GM23338 (cell line): ENCODE data around the gene LRRC73. TPM values are rescaled to one million over a fixed set of nuclear protein-coding genes. Genes with fewer than 3 reads are reported as not detected.

Source experiments
- ATAC-seq: fragments of 200-7000 bp; cut with Tn5 transposase; 3 replicates; pipeline ENCODE4 v1.9.1; 2020
- DNase-seq: peaks from one replicate; pipeline ENCODE4 v3.0.0-alpha.2; 2015; ENCODE audit warnings: low spot score
- H2AFZ ChIP-seq: fragments of 200-600 bp; sonication (generic); 2 replicates; pipeline ENCODE4 v1.8.0; 2016; ENCODE audit warnings: antibody characterized with exemption, mild to moderate bottlenecking, moderate library complexity
- H3F3A ChIP-seq: fragments of 200-600 bp; sonication (generic); replicated peaks from 2 replicates; pipeline ENCODE4 v1.8.0; 2017; ENCODE audit warnings: antibody characterized with exemption, mixed run types, low read depth
- H3K27ac ChIP-seq: fragments of 200-600 bp; sonication (generic); 2 replicates; pipeline ENCODE4 v1.6.1; 2016; ENCODE audit warnings: low read depth
- H3K27me3 ChIP-seq: fragments of 200-600 bp; sonication (generic); 2 replicates; pipeline ENCODE4 v1.8.0; 2016; ENCODE audit warnings: mild to moderate bottlenecking, mixed run types, moderate library complexity; ENCODE audit not compliant: insufficient read depth
- H3K36me3 ChIP-seq: fragments of 200-600 bp; sonication (generic); 2 replicates; pipeline ENCODE4 v1.8.0; 2016; ENCODE audit warnings: mild to moderate bottlenecking; ENCODE audit not compliant: insufficient read depth
- H3K4me1 ChIP-seq: fragments of 200-600 bp; sonication (generic); 2 replicates; pipeline ENCODE4 v1.8.0; 2016; ENCODE audit warnings: mild to moderate bottlenecking, moderate library complexity; ENCODE audit not compliant: insufficient read depth
- H3K4me2 ChIP-seq: fragments of 200-600 bp; sonication (generic); 2 replicates; pipeline ENCODE4 v1.7.1; 2017; ENCODE audit warnings: mixed run types
- H3K4me3 ChIP-seq: fragments of 200-600 bp; sonication (generic); 2 replicates; pipeline ENCODE4 v1.6.1; 2016; ENCODE audit warnings: mixed run types
- H3K79me2 ChIP-seq: fragments of 200-600 bp; sonication (generic); replicated peaks from 2 replicates; pipeline ENCODE4 v1.8.0; 2017; ENCODE audit warnings: mild to moderate bottlenecking; ENCODE audit not compliant: insufficient read depth
- H3K9me2 ChIP-seq: fragments of 200-600 bp; sonication (generic); 2 replicates; pipeline ENCODE4 v1.8.0; 2017; ENCODE audit not compliant: insufficient read depth
- H4K20me1 ChIP-seq: fragments of 200-600 bp; sonication (generic); replicated peaks from 2 replicates; pipeline ENCODE4 v1.8.0; 2017; ENCODE audit warnings: mild to moderate bottlenecking; ENCODE audit not compliant: insufficient read depth
- H3K27ac Mint-ChIP-seq: 2 replicates; pipeline ENCODE4 v1.8.0; 2020; ENCODE audit warnings: inconsistent platforms, mild to moderate bottlenecking, moderate library complexity, mixed read lengths
- H3K27me3 Mint-ChIP-seq: 3 replicates; pipeline ENCODE4 v1.8.0; 2022; ENCODE audit warnings: low read depth, mild to moderate bottlenecking, moderate library complexity, mixed read lengths, inconsistent platforms; ENCODE audit not compliant: insufficient read depth, poor library complexity
- H3K36me3 Mint-ChIP-seq: 3 replicates; pipeline ENCODE4 v1.8.0; 2021; ENCODE audit warnings: low read depth, mild to moderate bottlenecking, inconsistent platforms, moderate library complexity, mixed read lengths
- H3K4me1 Mint-ChIP-seq: 3 replicates; pipeline ENCODE4 v1.8.0; 2020; ENCODE audit warnings: mild to moderate bottlenecking, inconsistent platforms, mixed read lengths
- H3K4me3 Mint-ChIP-seq: 3 replicates; pipeline ENCODE4 v1.8.0; 2021; ENCODE audit warnings: moderate library complexity, mild to moderate bottlenecking, inconsistent platforms, mixed read lengths
- H3K9me3 Mint-ChIP-seq: 3 replicates; pipeline ENCODE4 v1.8.0; 2020; ENCODE audit warnings: moderate library complexity, mild to moderate bottlenecking, inconsistent platforms, mixed read lengths
- CREB1 ChIP-seq: fragments of 250-450 bp; sonication (Bioruptor Pico); IDR thresholded peaks from 2 replicates; pipeline ENCODE4 v1.5.0; 2020; ENCODE audit warnings: low read depth, mild to moderate bottlenecking, moderate library complexity
- EZH2 ChIP-seq: fragments of 200-600 bp; sonication (generic); IDR thresholded peaks from one replicate; pipeline ENCODE4 v1.8.0; 2017; ENCODE audit warnings: antibody characterized with exemption, mild to moderate bottlenecking, low read depth; ENCODE audit not compliant: unreplicated experiment
- EZH2phosphoT487 ChIP-seq: fragments of 200-600 bp; sonication (generic); IDR thresholded peaks from one replicate; pipeline ENCODE4 v1.8.1; 2018; ENCODE audit warnings: antibody characterized with exemption; ENCODE audit not compliant: unreplicated experiment
- JUNB ChIP-seq: IDR thresholded peaks from one replicate; pipeline ENCODE4 v1.6.1; 2016; ENCODE audit warnings: antibody characterized with exemption; ENCODE audit not compliant: unreplicated experiment
- NANOG ChIP-seq: IDR thresholded peaks from 2 replicates; pipeline ENCODE4 v1.6.1; 2016; ENCODE audit warnings: antibody characterized with exemption, borderline replicate concordance
- POLR2AphosphoS5 ChIP-seq: IDR thresholded peaks from 2 replicates; pipeline ENCODE4 v1.6.1; 2016; ENCODE audit warnings: antibody characterized with exemption, low read depth
- STAT1 ChIP-seq: IDR thresholded peaks from one replicate; pipeline ENCODE4 v1.6.1; 2016; ENCODE audit warnings: antibody characterized with exemption; ENCODE audit not compliant: unreplicated experiment
- ZNF114 ChIP-seq: fragments of 250-450 bp; sonication (Bioruptor Pico); IDR thresholded peaks from 2 replicates; pipeline ENCODE4 v1.5.0; 2020; ENCODE audit warnings: mild to moderate bottlenecking, moderate library complexity
- ZNF331 ChIP-seq: fragments of 250-450 bp; sonication (Bioruptor Pico); IDR thresholded peaks from 2 replicates; pipeline ENCODE4 v1.5.0; 2020; ENCODE audit warnings: low read depth, mild to moderate bottlenecking, moderate library complexity
- polyA plus RNA-seq: library from polyadenylated mRNA; unstranded; fragments of >200 nt; fragmentation: Nextera tagmentation; extraction: Ambion mirVana; gene quantifications from 2 replicates; pipeline ENCODE4 v1.2.1, GENCODE V29; 2016
- total RNA-seq: library from RNA; depleted of rRNA; stranded (reverse); fragments of >200 nt; shearing (Covaris generic); gene quantifications from 2 replicates; pipeline ENCODE4 v1.2.3, GENCODE V29; 2014
- TF ChIP-seq, protein P1 (sequence below): IDR thresholded peaks from one replicate; pipeline ENCODE4 v1.6.1; 2018; ENCODE audit warnings: antibody characterized with exemption; ENCODE audit not compliant: unreplicated experiment
- TF ChIP-seq, protein P2 (sequence below): IDR thresholded peaks from 2 replicates; pipeline ENCODE4 v1.6.1; 2016; ENCODE audit warnings: antibody characterized with exemption
- TF ChIP-seq, protein P3 (sequence below): fragments of 250-450 bp; sonication (Bioruptor Pico); IDR thresholded peaks from 2 replicates; pipeline ENCODE4 v1.5.0; 2020; ENCODE audit warnings: mild to moderate bottlenecking, moderate library complexity
- TF ChIP-seq, protein P4 (sequence below), 2 experiments: fragments of 200-600 bp in 1 of 2; sonication (generic) in 1 of 2; conservative IDR thresholded peaks; 2 replicates each; pipeline versions ENCODE4 v1.5.1 to v1.6.1; 2016 to 2017; ENCODE audit warnings: antibody characterized with exemption in 2 of 2, low read depth in 2 of 2, mild to moderate bottlenecking in 2 of 2, moderate library complexity in 1 of 2

Gene LRRC73
- total and polyA plus RNA-seq, 2 experiments from 2014 or later = 0.26 to 0.59 TPM

DNA sequence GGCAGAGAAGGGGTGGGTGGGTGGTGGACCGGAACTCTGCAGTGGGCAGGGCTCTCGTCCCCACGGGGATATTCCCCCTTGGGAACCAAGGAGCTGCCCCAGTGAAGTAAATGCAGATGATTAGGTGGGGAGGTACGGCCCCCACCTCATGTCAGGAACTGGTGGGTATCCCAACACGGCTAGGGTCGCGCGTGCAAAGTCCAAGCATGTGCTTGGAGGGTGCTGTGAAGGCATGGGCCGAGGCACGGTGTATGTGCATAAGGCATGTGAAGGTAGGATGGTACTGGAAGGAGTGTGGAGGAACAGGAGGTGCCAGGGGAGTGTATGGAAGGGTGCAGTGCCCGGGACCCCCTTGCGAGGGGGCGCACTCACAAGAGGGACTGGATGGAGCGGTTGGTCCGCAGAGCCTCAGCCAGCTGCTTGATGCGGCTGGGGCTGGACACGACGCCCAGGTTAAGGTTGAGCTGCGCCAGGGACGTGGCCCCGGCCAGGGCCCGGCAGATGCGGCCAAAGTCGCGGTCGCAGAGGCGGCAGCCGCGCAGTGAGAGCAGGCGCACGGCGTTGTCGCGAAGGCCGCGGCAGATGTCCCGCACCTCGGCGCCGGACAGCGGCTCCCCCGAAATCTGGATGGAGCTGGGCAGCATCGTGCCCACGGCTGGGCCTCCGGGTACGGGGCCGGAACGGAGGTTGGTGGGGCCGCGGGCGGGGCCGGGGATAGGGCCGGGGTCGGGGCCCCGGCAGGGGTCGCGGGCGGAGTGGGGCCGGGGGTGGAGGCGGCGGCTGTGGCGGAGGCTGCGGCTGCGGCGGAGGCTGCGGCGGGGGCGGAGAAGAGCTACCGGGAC, 783 bp downstream of the LRRC73 start:
- Histone ChIP-seq H3K4me2 (peak overlapping the region; percentile 95), H2AFZ (peak overlapping the region; percentile 76), H3K4me1 (peaks cover 12% of the 10 kb centered on the region; the same call in 1 of the 2 replicates), H3K36me3 (peaks cover 14% of the 10 kb centered on the region), H4K20me1 (no peaks in the 10 kb centered on the region), H3F3A (peaks cover 22% of the 10 kb centered on the region), H3K27ac (no peak overlapping the region), H3K27me3 (peaks cover 26% of the 10 kb centered on the region), H3K79me2 (peaks cover 3% of the 10 kb centered on the region; the same call in 1 of the 2 replicates), H3K4me3 (peak overlapping the region; percentile 81), H3K9me2 (no peaks in the 10 kb centered on the region)
- Mint-ChIP-seq H3K36me3 (peaks cover 36% of the 10 kb centered on the region), H3K27me3 (peaks cover 39% of the 10 kb centered on the region), H3K27ac (no peak overlapping the region), H3K4me3 (peak overlapping the region; percentile 79), H3K9me3 (peaks cover 3% of the 10 kb centered on the region; the same call in 2 of the 3 replicates), H3K4me1 (peaks cover 34% of the 10 kb centered on the region)
- ATAC-seq (peak; percentile 4), DNase-seq (peak; percentile 48)
- TF ChIP-seq ZNF331 (CRISPR knock-in tag) = no peak
- TF ChIP-seq, protein P1, sequence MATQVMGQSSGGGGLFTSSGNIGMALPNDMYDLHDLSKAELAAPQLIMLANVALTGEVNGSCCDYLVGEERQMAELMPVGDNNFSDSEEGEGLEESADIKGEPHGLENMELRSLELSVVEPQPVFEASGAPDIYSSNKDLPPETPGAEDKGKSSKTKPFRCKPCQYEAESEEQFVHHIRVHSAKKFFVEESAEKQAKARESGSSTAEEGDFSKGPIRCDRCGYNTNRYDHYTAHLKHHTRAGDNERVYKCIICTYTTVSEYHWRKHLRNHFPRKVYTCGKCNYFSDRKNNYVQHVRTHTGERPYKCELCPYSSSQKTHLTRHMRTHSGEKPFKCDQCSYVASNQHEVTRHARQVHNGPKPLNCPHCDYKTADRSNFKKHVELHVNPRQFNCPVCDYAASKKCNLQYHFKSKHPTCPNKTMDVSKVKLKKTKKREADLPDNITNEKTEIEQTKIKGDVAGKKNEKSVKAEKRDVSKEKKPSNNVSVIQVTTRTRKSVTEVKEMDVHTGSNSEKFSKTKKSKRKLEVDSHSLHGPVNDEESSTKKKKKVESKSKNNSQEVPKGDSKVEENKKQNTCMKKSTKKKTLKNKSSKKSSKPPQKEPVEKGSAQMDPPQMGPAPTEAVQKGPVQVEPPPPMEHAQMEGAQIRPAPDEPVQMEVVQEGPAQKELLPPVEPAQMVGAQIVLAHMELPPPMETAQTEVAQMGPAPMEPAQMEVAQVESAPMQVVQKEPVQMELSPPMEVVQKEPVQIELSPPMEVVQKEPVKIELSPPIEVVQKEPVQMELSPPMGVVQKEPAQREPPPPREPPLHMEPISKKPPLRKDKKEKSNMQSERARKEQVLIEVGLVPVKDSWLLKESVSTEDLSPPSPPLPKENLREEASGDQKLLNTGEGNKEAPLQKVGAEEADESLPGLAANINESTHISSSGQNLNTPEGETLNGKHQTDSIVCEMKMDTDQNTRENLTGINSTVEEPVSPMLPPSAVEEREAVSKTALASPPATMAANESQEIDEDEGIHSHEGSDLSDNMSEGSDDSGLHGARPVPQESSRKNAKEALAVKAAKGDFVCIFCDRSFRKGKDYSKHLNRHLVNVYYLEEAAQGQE = peak; percentile 2
- no peak for TF ChIP-seq EZH2phosphoT487
- TF ChIP-seq, protein P2, sequence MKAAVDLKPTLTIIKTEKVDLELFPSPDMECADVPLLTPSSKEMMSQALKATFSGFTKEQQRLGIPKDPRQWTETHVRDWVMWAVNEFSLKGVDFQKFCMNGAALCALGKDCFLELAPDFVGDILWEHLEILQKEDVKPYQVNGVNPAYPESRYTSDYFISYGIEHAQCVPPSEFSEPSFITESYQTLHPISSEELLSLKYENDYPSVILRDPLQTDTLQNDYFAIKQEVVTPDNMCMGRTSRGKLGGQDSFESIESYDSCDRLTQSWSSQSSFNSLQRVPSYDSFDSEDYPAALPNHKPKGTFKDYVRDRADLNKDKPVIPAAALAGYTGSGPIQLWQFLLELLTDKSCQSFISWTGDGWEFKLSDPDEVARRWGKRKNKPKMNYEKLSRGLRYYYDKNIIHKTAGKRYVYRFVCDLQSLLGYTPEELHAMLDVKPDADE = no peak
- TF ChIP-seq ZNF114 (CRISPR knock-in tag) = no peak
- TF ChIP-seq CREB1 (CRISPR knock-in tag) = no peak
- no peak for TF ChIP-seq NANOG
- TF ChIP-seq JUNB = no peak
- no peak for TF ChIP-seq EZH2
- TF ChIP-seq STAT1 = no peak
- no peak for TF ChIP-seq POLR2AphosphoS5
- TF ChIP-seq, protein P3, sequence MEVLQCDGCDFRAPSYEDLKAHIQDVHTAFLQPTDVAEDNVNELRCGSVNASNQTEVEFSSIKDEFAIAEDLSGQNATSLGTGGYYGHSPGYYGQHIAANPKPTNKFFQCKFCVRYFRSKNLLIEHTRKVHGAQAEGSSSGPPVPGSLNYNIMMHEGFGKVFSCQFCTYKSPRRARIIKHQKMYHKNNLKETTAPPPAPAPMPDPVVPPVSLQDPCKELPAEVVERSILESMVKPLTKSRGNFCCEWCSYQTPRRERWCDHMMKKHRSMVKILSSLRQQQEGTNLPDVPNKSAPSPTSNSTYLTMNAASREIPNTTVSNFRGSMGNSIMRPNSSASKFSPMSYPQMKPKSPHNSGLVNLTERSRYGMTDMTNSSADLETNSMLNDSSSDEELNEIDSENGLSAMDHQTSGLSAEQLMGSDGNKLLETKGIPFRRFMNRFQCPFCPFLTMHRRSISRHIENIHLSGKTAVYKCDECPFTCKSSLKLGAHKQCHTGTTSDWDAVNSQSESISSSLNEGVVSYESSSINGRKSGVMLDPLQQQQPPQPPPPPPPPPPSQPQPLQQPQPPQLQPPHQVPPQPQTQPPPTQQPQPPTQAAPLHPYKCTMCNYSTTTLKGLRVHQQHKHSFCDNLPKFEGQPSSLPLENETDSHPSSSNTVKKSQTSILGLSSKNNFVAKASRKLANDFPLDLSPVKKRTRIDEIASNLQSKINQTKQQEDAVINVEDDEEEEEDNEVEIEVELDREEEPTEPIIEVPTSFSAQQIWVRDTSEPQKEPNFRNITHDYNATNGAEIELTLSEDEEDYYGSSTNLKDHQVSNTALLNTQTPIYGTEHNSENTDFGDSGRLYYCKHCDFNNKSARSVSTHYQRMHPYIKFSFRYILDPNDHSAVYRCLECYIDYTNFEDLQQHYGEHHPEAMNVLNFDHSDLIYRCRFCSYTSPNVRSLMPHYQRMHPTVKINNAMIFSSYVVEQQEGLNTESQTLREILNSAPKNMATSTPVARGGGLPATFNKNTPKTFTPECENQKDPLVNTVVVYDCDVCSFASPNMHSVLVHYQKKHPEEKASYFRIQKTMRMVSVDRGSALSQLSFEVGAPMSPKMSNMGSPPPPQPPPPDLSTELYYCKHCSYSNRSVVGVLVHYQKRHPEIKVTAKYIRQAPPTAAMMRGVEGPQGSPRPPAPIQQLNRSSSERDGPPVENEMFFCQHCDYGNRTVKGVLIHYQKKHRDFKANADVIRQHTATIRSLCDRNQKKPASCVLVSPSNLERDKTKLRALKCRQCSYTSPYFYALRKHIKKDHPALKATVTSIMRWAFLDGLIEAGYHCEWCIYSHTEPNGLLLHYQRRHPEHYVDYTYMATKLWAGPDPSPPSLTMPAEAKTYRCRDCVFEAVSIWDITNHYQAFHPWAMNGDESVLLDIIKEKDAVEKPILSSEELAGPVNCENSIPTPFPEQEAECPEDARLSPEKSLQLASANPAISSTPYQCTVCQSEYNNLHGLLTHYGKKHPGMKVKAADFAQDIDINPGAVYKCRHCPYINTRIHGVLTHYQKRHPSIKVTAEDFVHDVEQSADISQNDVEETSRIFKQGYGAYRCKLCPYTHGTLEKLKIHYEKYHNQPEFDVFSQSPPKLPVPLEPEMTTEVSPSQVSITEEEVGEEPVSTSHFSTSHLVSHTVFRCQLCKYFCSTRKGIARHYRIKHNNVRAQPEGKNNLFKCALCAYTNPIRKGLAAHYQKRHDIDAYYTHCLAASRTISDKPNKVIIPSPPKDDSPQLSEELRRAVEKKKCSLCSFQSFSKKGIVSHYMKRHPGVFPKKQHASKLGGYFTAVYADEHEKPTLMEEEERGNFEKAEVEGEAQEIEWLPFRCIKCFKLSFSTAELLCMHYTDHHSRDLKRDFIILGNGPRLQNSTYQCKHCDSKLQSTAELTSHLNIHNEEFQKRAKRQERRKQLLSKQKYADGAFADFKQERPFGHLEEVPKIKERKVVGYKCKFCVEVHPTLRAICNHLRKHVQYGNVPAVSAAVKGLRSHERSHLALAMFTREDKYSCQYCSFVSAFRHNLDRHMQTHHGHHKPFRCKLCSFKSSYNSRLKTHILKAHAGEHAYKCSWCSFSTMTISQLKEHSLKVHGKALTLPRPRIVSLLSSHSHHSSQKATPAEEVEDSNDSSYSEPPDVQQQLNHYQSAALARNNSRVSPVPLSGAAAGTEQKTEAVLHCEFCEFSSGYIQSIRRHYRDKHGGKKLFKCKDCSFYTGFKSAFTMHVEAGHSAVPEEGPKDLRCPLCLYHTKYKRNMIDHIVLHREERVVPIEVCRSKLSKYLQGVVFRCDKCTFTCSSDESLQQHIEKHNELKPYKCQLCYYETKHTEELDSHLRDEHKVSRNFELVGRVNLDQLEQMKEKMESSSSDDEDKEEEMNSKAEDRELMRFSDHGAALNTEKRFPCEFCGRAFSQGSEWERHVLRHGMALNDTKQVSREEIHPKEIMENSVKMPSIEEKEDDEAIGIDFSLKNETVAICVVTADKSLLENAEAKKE (CRISPR knock-in tag) = no peak
- TF ChIP-seq, protein P4, sequence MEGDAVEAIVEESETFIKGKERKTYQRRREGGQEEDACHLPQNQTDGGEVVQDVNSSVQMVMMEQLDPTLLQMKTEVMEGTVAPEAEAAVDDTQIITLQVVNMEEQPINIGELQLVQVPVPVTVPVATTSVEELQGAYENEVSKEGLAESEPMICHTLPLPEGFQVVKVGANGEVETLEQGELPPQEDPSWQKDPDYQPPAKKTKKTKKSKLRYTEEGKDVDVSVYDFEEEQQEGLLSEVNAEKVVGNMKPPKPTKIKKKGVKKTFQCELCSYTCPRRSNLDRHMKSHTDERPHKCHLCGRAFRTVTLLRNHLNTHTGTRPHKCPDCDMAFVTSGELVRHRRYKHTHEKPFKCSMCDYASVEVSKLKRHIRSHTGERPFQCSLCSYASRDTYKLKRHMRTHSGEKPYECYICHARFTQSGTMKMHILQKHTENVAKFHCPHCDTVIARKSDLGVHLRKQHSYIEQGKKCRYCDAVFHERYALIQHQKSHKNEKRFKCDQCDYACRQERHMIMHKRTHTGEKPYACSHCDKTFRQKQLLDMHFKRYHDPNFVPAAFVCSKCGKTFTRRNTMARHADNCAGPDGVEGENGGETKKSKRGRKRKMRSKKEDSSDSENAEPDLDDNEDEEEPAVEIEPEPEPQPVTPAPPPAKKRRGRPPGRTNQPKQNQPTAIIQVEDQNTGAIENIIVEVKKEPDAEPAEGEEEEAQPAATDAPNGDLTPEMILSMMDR (conservative IDR thresholded peaks at IDR 0.05; ENCODE audit: low read depth in 2 of 2) = peak in 1 of 2 experiments; percentile 37; a peak in 3 of 4 replicates
